ENCODE measurements around the gene CDC16. TPM values are rescaled to one million over a fixed set of nuclear protein-coding genes. Genes with fewer than 3 reads are reported as not detected.
A peak's percentile ranks its signal among the peaks of the same experiment; 100 is the strongest.

CDC16 gene
- total and polyA plus RNA-seq, 2 of the 4 experiments (the other 2 are of a cell fraction) = 41.6 to 66.6 TPM

- Histone ChIP-seq H3K14ac (replicated peaks; ENCODE audit: low read depth, low read length) (no peak overlapping the region), H3K79me1 (ENCODE audit: low read depth in 1 of 2, low read length in 2 of 2) (peaks cover 31 to 59% of the 10 kb centered on the region in 2 experiments), H3K9ac (ENCODE audit: low read depth, low read length) (no peak overlapping the region), H2BK15ac (ENCODE audit: low read depth, low read length) (no peak overlapping the region), H2BK5ac (ENCODE audit: low read depth, low read length, poor library complexity, severe bottlenecking) (peak overlapping the region; percentile 5), H2AK5ac (ENCODE audit: low read depth, low read length) (no peak overlapping the region), H3K4me2 (ENCODE audit: low read depth, low read length) (no peak overlapping the region), H4K5ac (ENCODE audit: low read depth, low read length) (no peak overlapping the region), H4K8ac (ENCODE audit: low read depth in 2 of 2, low read length in 2 of 2) (no peak overlapping the region), H2AK9ac (replicated peaks; ENCODE audit: low read depth, low read length, poor library complexity) (no peak overlapping the region), H3K36me3 (ENCODE audit: control insufficient read depth, insufficient read depth, low read length) (peaks cover 31% of the 10 kb centered on the region), H3K9me1 (ENCODE audit: insufficient read depth, low read length) (peaks cover 22% of the 10 kb centered on the region), H3K27me3 (ENCODE audit: control insufficient read depth, insufficient read depth, low read length) (no peaks in the 10 kb centered on the region), H2AFZ (replicated peaks; ENCODE audit: low read length, poor library complexity) (no peak overlapping the region), H3K4ac (ENCODE audit: low read depth, low read length) (no peak overlapping the region), H4K91ac (ENCODE audit: insufficient read depth, low read depth, low read length) (no peak overlapping the region), H3K9me3 (ENCODE audit: control insufficient read depth, insufficient read depth, low read length) (no peaks in the 10 kb centered on the region), H3K4me1 (ENCODE audit: control insufficient read depth, insufficient read depth, low read length) (peaks cover 2% of the 10 kb centered on the region; the same call in 1 of the 2 replicates), H3K27ac (ENCODE audit: insufficient read depth, low read length) (no peak overlapping the region), H3K23ac (ENCODE audit: low read depth, low read length) (no peak overlapping the region), H3K56ac (ENCODE audit: extremely low read depth, insufficient read depth, low read length) (no peak overlapping the region), H2BK20ac (ENCODE audit: low read depth, low read length) (no peak overlapping the region), H4K20me1 (ENCODE audit: insufficient read depth, low read length) (peaks cover 7% of the 10 kb centered on the region), H3K4me3 (ENCODE audit: insufficient read depth, low read depth, low read length) (no peak overlapping the region), H3K18ac (ENCODE audit: low read depth, low read length) (no peak overlapping the region), H2BK120ac (ENCODE audit: low read depth, low read length) (no peak overlapping the region)
- in situ Hi-C loops (cut with MboI; ENCODE audit: low sequenced_read_pairs) = no loop called here
- WGBS, 2 experiments (ENCODE audit: extremely low coverage in 2 of 2, insufficient read length in 1 of 2) = no CpG with 5 or more reads among the region's 4 CpGs
- DNase-seq (peak; percentile 17), ATAC-seq (ENCODE audit: low read depth) (no peak)
- ChIA-PET POLR2A (ENCODE audit: unreplicated experiment) (no interaction called here), CTCF (interaction anchor here (0.7 kb wide), 1 partner anchor 25 kb away, joined by 3 read pairs; no protein-coding TSS in a partner anchor)
- TF ChIP-seq MXI1 (IDR thresholded peaks at IDR 0.05; ENCODE audit: borderline replicate concordance, low read depth, low read length) (no peak), MAFK (IDR thresholded peaks at IDR 0.05; ENCODE audit: low read depth, low read length) (peak; percentile 90), RAD21 (IDR thresholded peaks at IDR 0.05; ENCODE audit: low read length) (no peak), SMC3 (IDR thresholded peaks at IDR 0.05; ENCODE audit: low read depth, low read length) (no peak)
- dilution Hi-C loops (cut with HindIII; ENCODE audit: low sequenced_read_pairs, unreplicated experiment) = no loop called here
- intact Hi-C loops (cut with micrococcal nuclease) = no loop called here
- TSS peak; percentile 12 for BruUV-seq (replicated peaks)
Measured at GRCh38 chr13:114285166-114285808, 50.6 kb downstream of the CDC16 start.

Data from IMR-90 (cell line).